Mesothelial cell of epicardium (in vitro differentiated cells): ENCODE results near the gene NLRX1. TPM values are rescaled to one million over a fixed set of nuclear protein-coding genes. Genes with fewer than 3 reads are reported as not detected.
"Not testable (repeated sequence)": the region's sequence is repeated elsewhere in the genome, so short reads cannot be mapped to it uniquely, and the experiment has no call there.

ENCODE experiments used
- DNase-seq, 2 experiments: peaks; one replicate each; pipeline ENCODE4 v3.0.0; 2021; ENCODE audit warnings: low spot score in 2 of 2; ENCODE audit not compliant: unreplicated experiment in 2 of 2
- H3K27ac Mint-ChIP-seq: 2 replicates; pipeline ENCODE4 v1.8.0; 2021; ENCODE audit warnings: mixed read lengths
- H3K27me3 Mint-ChIP-seq: 2 replicates; pipeline ENCODE4 v1.8.0; 2021; ENCODE audit warnings: low read depth, mixed read lengths
- H3K36me3 Mint-ChIP-seq: 2 replicates; pipeline ENCODE4 v1.8.0; 2021; ENCODE audit warnings: mixed read lengths
- H3K4me1 Mint-ChIP-seq: 2 replicates; pipeline ENCODE4 v1.8.0; 2021; ENCODE audit warnings: mixed read lengths
- H3K4me3 Mint-ChIP-seq: 2 replicates; pipeline ENCODE4 v1.8.0; 2021; ENCODE audit warnings: mild to moderate bottlenecking, moderate library complexity, mixed read lengths
- H3K9me3 Mint-ChIP-seq: 2 replicates; pipeline ENCODE4 v1.8.0; 2021; ENCODE audit warnings: mixed read lengths
- CTCF ChIP-seq: fragments of 200-600 bp; sonication (generic); IDR thresholded peaks from one replicate; pipeline ENCODE4 v1.5.0; 2021; ENCODE audit warnings: antibody characterized with exemption; ENCODE audit not compliant: unreplicated experiment
- total RNA-seq: library from RNA; stranded (reverse); gene quantifications from 3 replicates; pipeline ENCODE4 v1.2.1, GENCODE V29; 2021

The NLRX1 gene
- total RNA-seq, 1 donor from 2014 or later: 21.9 TPM

- Mint-ChIP-seq H3K9me3 (no peaks in the 10 kb centered on the region), H3K4me1 (peaks cover 11% of the 10 kb centered on the region), H3K27me3 (no peaks in the 10 kb centered on the region), H3K36me3 (no peaks in the 10 kb centered on the region), H3K4me3 (no peak overlapping the region), H3K27ac (no peak overlapping the region)
- DNase-seq: no peak
- no peak for TF ChIP-seq CTCF
These were observed 22.0 kb downstream of the NLRX1 start for GRCh38 chr11:119190531-119190930.

GRCh38 chr11:119191265-119191664 lies 22.7 kb downstream of the NLRX1 start:
- not testable (repeated sequence) for H3K27ac Mint-ChIP-seq, H3K9me3 Mint-ChIP-seq, H3K27me3 Mint-ChIP-seq

DNA sequence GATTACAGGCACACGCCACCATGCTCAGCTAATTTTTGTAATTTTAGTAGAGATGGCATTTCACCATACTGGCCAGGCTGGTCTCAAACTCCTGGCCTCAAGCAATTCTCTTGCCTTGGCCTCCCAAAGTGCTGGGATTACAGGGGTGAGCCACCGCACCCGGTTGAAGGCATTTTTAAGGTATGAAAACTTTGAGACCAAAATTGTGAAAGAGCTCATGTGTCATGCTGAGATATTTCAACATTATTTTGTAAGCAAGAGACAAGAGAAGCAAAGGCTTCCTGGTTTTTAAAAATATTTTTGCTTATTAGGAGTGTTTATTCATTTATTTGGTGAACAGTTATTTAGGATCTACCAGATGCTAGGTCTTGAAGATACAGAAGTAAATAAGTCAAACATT lies 23.6 kb downstream of the NLRX1 start:
- H3K9me3 Mint-ChIP-seq: no peaks in the 10 kb centered on the region
- no peak for TF ChIP-seq CTCF
- DNase-seq: no peak

More at GRCh38 chr11:119191265-119191664, 22.7 kb downstream of the NLRX1 start:
- DNase-seq, H3K4me3 Mint-ChIP-seq, H3K36me3 Mint-ChIP-seq, H3K4me1 Mint-ChIP-seq: not testable (repeated sequence)

DNA sequence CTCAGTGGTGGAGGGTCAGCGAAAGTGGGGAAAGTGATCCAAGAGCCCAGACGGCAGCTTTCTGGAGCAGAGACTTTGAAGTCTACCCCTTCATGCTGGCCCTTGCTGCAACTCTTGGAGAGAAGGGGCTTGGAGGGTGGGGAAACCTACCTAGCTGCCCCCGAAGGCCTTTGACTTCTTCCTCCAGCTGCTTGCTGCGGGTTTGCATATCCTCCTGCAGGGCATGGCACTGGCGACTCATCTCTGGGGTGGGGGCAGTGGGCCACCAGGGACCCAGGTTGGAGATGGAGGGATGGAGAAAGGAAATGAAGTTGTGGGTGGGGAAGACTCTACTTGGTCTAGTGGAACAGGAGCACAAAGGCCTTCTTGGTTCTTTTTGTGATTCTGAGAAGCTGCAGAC lies 24.5 kb downstream of the NLRX1 start:
- Mint-ChIP-seq H3K4me3 (no peak overlapping the region), H3K9me3 (no peaks in the 10 kb centered on the region), H3K4me1 (peaks cover 2% of the 10 kb centered on the region), H3K36me3 (no peaks in the 10 kb centered on the region), H3K27me3 (no peaks in the 10 kb centered on the region), H3K27ac (no peak overlapping the region)
- no peak for TF ChIP-seq CTCF
- DNase-seq: no peak

More for the DNA sequence above, 23.6 kb downstream of the NLRX1 start:
- Mint-ChIP-seq H3K27ac (no peak overlapping the region), H3K36me3 (no peaks in the 10 kb centered on the region), H3K4me3 (no peak overlapping the region), H3K4me1 (peaks cover 2% of the 10 kb centered on the region), H3K27me3 (no peaks in the 10 kb centered on the region)

DNA sequence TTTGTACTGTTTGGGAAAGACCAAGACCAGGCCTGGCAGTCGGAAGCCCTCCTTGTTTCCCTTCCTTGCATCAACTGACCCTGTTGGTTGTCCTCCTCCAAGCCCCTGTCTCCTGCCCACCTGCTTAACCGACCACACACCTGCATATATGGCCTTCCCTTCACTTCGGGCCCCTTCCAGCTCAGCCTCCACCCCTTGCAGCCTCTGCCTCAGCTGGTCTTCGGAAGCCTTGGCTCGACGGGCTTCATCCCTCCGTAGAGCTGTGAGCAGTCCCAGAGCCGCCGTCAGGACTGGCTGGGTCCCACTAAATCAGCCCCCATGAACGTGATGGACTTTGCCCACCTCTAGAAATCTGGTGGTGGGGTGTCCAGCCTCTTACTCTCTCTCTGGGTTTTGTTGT lies 25.1 kb downstream of the NLRX1 start:
- no peak for DNase-seq

DNA sequence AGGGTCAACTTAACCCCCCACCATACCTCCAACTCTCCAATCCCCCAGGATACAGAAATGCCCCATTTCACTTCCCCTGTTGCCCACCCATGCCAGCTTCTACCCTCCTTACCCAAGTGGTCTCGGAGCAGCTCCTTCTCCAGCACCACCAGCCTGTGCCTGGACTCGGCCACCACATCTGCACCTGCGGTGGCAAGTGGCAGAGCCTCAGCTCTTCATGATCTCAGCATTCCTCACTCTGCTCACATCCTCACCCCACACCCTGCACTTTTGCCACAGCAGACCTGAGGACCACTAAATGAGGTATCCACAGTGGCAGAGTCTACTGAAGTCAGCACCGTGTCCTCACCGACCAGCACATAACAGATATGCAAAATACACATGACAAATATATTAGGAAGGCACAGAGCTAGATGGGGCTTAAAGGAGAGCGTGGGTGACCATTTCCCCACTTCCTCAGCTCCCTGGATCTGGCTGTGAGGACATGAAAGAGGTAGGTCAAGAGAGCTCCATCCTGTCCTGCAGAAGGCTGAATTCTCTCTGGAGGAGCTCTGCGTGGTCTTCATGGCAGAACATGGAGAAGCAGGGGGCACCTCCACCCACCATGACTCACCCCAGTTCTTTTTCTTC lies 26.4 kb downstream of the NLRX1 start:
- no peak overlapping the region for H3K27ac Mint-ChIP-seq
- DNase-seq: no peak
- H3K4me1 Mint-ChIP-seq: peaks cover 9% of the 10 kb centered on the region
- H3K9me3 Mint-ChIP-seq: no peaks in the 10 kb centered on the region
- no peak for TF ChIP-seq CTCF
- H3K4me3 Mint-ChIP-seq: no peak overlapping the region
- H3K36me3 Mint-ChIP-seq: no peaks in the 10 kb centered on the region
- H3K27me3 Mint-ChIP-seq: no peaks in the 10 kb centered on the region

More for the DNA sequence above, 25.1 kb downstream of the NLRX1 start:
- Mint-ChIP-seq H3K4me1 (peaks cover 6% of the 10 kb centered on the region), H3K9me3 (no peaks in the 10 kb centered on the region), H3K27me3 (no peaks in the 10 kb centered on the region), H3K27ac (no peak overlapping the region), H3K4me3 (no peak overlapping the region), H3K36me3 (no peaks in the 10 kb centered on the region)
- TF ChIP-seq CTCF: no peak
